T-cell (primary cell): Measurements from ENCODE around the gene ARHGEF16. TPM values are rescaled to one million over a fixed set of nuclear protein-coding genes. Genes with fewer than 3 reads are reported as not detected.

Source experiments
- ATAC-seq, 4 experiments: fragments of 200-7000 bp in 3 of 4; fragments of 150-1000 bp in 1 of 4; cut with Tn5 transposase; replicated peaks in 1 of 4; 1 replicate in 3 of 4; 2 replicates in 1 of 4; pipeline ENCODE4 v1.10.0; 2021; ENCODE audit warnings: moderate library complexity in 3 of 4, mild to moderate bottlenecking in 2 of 4, moderate number of reproducible peaks in 1 of 4
- CTCF ChIA-PET, 2 donors: fragments of 300-600 bp; sonication (Branson Sonifier 250); formaldehyde crosslinking; loops; one replicate each; lab custom pipeline; 2022; ENCODE audit warnings: antibody characterized with exemption in 2 of 2; lab: Charles Lee
- POLR2A ChIA-PET, 2 donors: fragments of 300-600 bp; sonication (Branson Sonifier 250); formaldehyde crosslinking; loops; one replicate each; lab custom pipeline; 2022; ENCODE audit warnings: antibody characterized with exemption in 2 of 2; lab: Charles Lee
- DNase-seq, 35 experiments: peaks; one replicate each; pipeline versions ENCODE4 v3.0.0 to v3.0.0-alpha.2; 2013 to 2023
- H3K27ac ChIP-seq: one replicate; pipeline ENCODE4 v1.5.1; 2013; ENCODE audit warnings: low read length
- H3K27me3 ChIP-seq, 2 experiments: replicated peaks in 1 of 2; 1 replicate in 1 of 2; 2 replicates in 1 of 2; pipeline versions ENCODE4 v1.6.1 to v1.7.0; 2013; ENCODE audit warnings: low read length in 1 of 2, mixed read lengths in 1 of 2; ENCODE audit not compliant: control insufficient read depth in 2 of 2, insufficient read depth in 2 of 2; ENCODE audit errors: extremely low read depth in 1 of 2
- H3K36me3 ChIP-seq, 2 donors: 1 replicate in 1 of 2; 2 replicates in 1 of 2; pipeline versions ENCODE4 v1.6.1 to v1.7.0; 2013; ENCODE audit warnings: low read length in 1 of 2; ENCODE audit not compliant: control insufficient read depth in 2 of 2, insufficient read depth in 1 of 2; ENCODE audit errors: extremely low read depth in 1 of 2
- H3K4me1 ChIP-seq, 2 experiments: 1 replicate in 1 of 2; 2 replicates in 1 of 2; pipeline versions ENCODE4 v1.6.1 to v1.7.0; 2013; ENCODE audit warnings: low read length in 2 of 2, mixed read lengths in 1 of 2; ENCODE audit not compliant: insufficient read depth in 2 of 2, control insufficient read depth in 1 of 2; ENCODE audit errors: extremely low read depth in 1 of 2
- H3K4me3 ChIP-seq, 2 donors: 1 replicate in 1 of 2; 2 replicates in 1 of 2; pipeline versions ENCODE4 v1.5.1 to v1.7.0; 2013; ENCODE audit warnings: mild to moderate bottlenecking in 2 of 2, low read length in 1 of 2, moderate library complexity in 1 of 2; ENCODE audit not compliant: control insufficient read depth in 1 of 2; ENCODE audit errors: extremely low read depth in 1 of 2
- H3K9me3 ChIP-seq: 2 replicates; pipeline ENCODE4 v1.7.0; 2013
- H3K27ac Mint-ChIP-seq, 2 donors: one replicate each; pipeline ENCODE4 v1.8.0; 2020 to 2021; ENCODE audit warnings: mild to moderate bottlenecking in 2 of 2, mixed read lengths in 2 of 2
- H3K27me3 Mint-ChIP-seq, 2 donors: one replicate each; pipeline ENCODE4 v1.8.0; 2021 to 2022; ENCODE audit warnings: mixed read lengths in 2 of 2
- H3K36me3 Mint-ChIP-seq: one replicate; pipeline ENCODE4 v1.8.0; 2021; ENCODE audit warnings: mixed read lengths
- H3K4me1 Mint-ChIP-seq, 3 donors: one replicate each; pipeline ENCODE4 v1.8.0; 2020 to 2022; ENCODE audit warnings: mixed read lengths in 3 of 3, mild to moderate bottlenecking in 1 of 3
- H3K4me3 Mint-ChIP-seq, 3 donors: one replicate each; pipeline ENCODE4 v1.8.0; 2020 to 2022; ENCODE audit warnings: mild to moderate bottlenecking in 3 of 3, mixed read lengths in 3 of 3, moderate library complexity in 3 of 3
- H3K9me3 Mint-ChIP-seq, 3 donors: one replicate each; pipeline ENCODE4 v1.8.0; 2020 to 2022; ENCODE audit warnings: mixed read lengths in 3 of 3
- WGBS: methylation state at CpG from one replicate; pipeline ENCODE4 v1.1.5; 2013; ENCODE audit warnings: missing lambda C conversion rate; ENCODE audit not compliant: insufficient coverage; 5-methylcytosine and 5-hydroxymethylcytosine counted together
- total RNA-seq, 35 experiments: library from RNA in 6 of 35; stranded (reverse) in 6 of 35; fragments of 120-200 nt in 1 of 35; gene quantifications; one replicate each; pipeline versions ENCODE4 v1.2.1 to v1.2.4 and lab custom pipeline; 2013 to 2026

The ARHGEF16 gene
- total RNA-seq, 5 donors from 2014 or later (not counting 1 experiment from before 2014, with no cell fraction given), result 0.22 to 0.44 (median 0.29) TPM; not detected in 1

DNA sequence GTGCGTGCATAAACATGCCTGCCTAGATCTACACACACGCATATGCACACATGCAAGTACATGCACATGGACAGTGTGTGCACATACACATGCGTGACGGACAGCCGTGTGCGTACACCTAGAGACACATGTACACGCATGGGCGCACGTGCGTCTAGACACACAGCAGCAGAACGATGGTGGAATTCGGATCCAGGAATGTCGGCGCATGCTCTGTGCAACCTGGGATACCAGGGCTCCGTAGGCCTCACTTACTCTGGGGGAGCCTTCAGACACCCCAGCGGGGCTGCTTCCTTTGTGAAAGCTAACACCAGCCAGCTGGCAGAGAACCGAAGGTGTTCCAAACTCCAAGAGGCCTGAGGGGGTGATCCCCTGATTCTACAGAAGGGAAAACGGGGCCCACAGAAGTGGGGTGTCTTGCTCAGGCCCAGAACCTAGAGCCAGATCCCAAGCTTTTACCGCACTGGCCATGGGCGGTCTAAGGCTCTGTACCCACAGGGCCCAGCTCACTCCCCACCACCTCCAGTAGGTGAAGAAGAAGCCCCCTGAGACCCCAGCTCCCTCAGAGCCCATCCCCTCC, 27.4 kb upstream of the ARHGEF16 start:
- WGBS, result 93% methylated on average over 16 of the region's 20 CpGs
- Mint-ChIP-seq H3K4me1 (peaks cover 0 to 4% (median 0%) of the 10 kb centered on the region in 3 donors), H3K27me3 (peaks cover 0 to 4% of the 10 kb centered on the region in 2 donors), H3K4me3 (no peak overlapping the region), H3K36me3 (no peaks in the 10 kb centered on the region), H3K9me3 (no peaks in the 10 kb centered on the region), H3K27ac (no peak overlapping the region)
- no peak for ATAC-seq
- ChIA-PET CTCF (no interaction called here), POLR2A (no interaction called here)
- Histone ChIP-seq H3K36me3 (no peaks in the 10 kb centered on the region), H3K27ac (no peak overlapping the region), H3K4me1 (peaks cover 0 to 6% of the 10 kb centered on the region in 2 experiments), H3K27me3 (peaks cover 0 to 27% of the 10 kb centered on the region in 2 experiments), H3K4me3 (no peak overlapping the region), H3K9me3 (no peaks in the 10 kb centered on the region)
- no peak for DNase-seq

GRCh38 chr1:3427711-3428704, 26.5 kb upstream of the ARHGEF16 start:
- H3K4me1 ChIP-seq, result peaks cover 0 to 6% of the 10 kb centered on the region in 2 experiments
- DNase-seq (no peak), ATAC-seq (no peak)
- ChIA-PET CTCF (no interaction called here), POLR2A (no interaction called here)
- no peaks in the 10 kb centered on the region for H3K9me3 Mint-ChIP-seq
- H3K36me3 ChIP-seq, result no peaks in the 10 kb centered on the region
- peaks cover 0 to 4% (median 0%) of the 10 kb centered on the region in 3 donors for H3K4me1 Mint-ChIP-seq
- H3K9me3 ChIP-seq, result no peaks in the 10 kb centered on the region
- H3K27me3 ChIP-seq, result peaks cover 0 to 23% of the 10 kb centered on the region in 2 experiments
- H3K4me3 ChIP-seq, result no peak overlapping the region
- WGBS, result 86% methylated on average over 33 of the region's 43 CpGs
- no peak overlapping the region for H3K27ac Mint-ChIP-seq
- no peak overlapping the region for H3K4me3 Mint-ChIP-seq
- no peak overlapping the region for H3K27ac ChIP-seq
- H3K36me3 Mint-ChIP-seq, result no peaks in the 10 kb centered on the region
- peaks cover 0 to 4% of the 10 kb centered on the region in 2 donors for H3K27me3 Mint-ChIP-seq

- Mint-ChIP-seq H3K27me3 (peaks cover 0 to 4% of the 10 kb centered on the region in 2 donors), H3K4me3 (no peak overlapping the region), H3K36me3 (no peaks in the 10 kb centered on the region), H3K4me1 (peaks cover 0 to 4% (median 0%) of the 10 kb centered on the region in 3 donors), H3K9me3 (no peaks in the 10 kb centered on the region), H3K27ac (no peak overlapping the region)
- Histone ChIP-seq H3K4me1 (peaks cover 0 to 6% of the 10 kb centered on the region in 2 experiments), H3K36me3 (no peaks in the 10 kb centered on the region), H3K4me3 (no peak overlapping the region), H3K9me3 (no peaks in the 10 kb centered on the region), H3K27ac (no peak overlapping the region), H3K27me3 (peaks cover 0 to 19% of the 10 kb centered on the region in 2 experiments)
- CTCF ChIA-PET, result no interaction called here
- DNase-seq (no peak), ATAC-seq (no peak)
- POLR2A ChIA-PET, result no interaction called here
- 83% methylated on average over 9 of the region's 9 CpGs for WGBS
These were observed 25.6 kb upstream of the ARHGEF16 start for GRCh38 chr1:3428899-3429298.

DNA sequence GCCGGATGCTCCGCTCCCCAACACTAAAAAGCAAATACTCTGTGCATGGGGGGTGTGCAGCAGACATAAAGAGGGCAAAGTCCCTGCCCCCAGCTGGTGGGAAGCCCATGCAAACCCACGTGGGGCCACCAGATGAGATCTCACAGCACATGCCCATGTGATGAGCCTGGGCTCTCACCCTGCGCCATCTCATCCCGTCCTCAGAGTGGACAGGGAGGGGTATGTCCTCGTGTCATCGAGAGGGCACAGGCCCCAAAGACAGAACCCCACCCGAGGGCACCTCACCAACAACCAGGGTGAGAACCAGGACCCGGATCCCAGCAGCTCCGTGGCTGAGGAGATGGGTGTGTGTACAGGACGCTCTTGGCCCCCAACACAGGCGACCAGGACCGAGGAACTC, 25.1 kb upstream of the ARHGEF16 start:
- Histone ChIP-seq H3K36me3 (no peaks in the 10 kb centered on the region), H3K9me3 (no peaks in the 10 kb centered on the region), H3K4me1 (peaks cover 0 to 6% of the 10 kb centered on the region in 2 experiments), H3K27me3 (peaks cover 0 to 16% of the 10 kb centered on the region in 2 experiments), H3K27ac (no peak overlapping the region), H3K4me3 (no peak overlapping the region)
- ChIA-PET CTCF (no interaction called here), POLR2A (no interaction called here)
- ATAC-seq, result no peak
- no peaks in the 10 kb centered on the region for H3K36me3 Mint-ChIP-seq
- H3K4me3 Mint-ChIP-seq, result no peak overlapping the region
- H3K9me3 Mint-ChIP-seq, result no peaks in the 10 kb centered on the region
- DNase-seq, result no peak
- peaks cover 0 to under 1% of the 10 kb centered on the region in 2 donors for H3K27me3 Mint-ChIP-seq
- peaks cover 0 to 2% (median 0%) of the 10 kb centered on the region in 3 donors for H3K4me1 Mint-ChIP-seq
- no peak overlapping the region for H3K27ac Mint-ChIP-seq
- 77% methylated on average over 5 of the region's 13 CpGs for WGBS

DNA sequence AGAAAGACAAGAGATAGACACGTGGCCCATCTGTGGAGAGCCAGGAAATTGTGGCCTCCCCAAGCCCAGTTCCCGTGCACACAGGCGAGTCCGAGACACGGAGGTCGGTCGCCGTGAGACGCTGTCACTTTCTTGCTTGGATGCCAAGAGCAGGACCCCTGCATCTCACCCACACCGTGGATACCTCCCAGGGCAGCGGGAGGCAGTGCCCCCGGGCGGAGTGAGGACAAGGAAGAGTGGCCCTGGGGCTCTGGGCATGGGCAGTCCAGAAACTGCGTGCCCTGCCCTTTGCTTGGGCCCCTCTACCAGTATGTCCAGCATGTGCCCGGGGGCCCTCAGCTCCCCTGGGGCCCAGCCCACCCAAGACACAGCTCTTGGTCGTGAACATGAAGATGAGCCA, 24.7 kb upstream of the ARHGEF16 start:
- Mint-ChIP-seq H3K27me3 (no peaks in the 10 kb centered on the region), H3K9me3 (no peaks in the 10 kb centered on the region), H3K4me3 (no peak overlapping the region), H3K36me3 (no peaks in the 10 kb centered on the region), H3K4me1 (no peaks in the 10 kb centered on the region), H3K27ac (no peak overlapping the region)
- ChIA-PET CTCF (no interaction called here), POLR2A (no interaction called here)
- no peak overlapping the region for H3K4me3 ChIP-seq
- DNase-seq (no peak), ATAC-seq (no peak)
- 87% methylated on average over 9 of the region's 16 CpGs for WGBS
- no peaks in the 10 kb centered on the region for H3K9me3 ChIP-seq
- H3K27ac ChIP-seq, result no peak overlapping the region
- H3K27me3 ChIP-seq, result peaks cover 0 to 11% of the 10 kb centered on the region in 2 experiments
- no peaks in the 10 kb centered on the region for H3K36me3 ChIP-seq
- peaks cover 0 to 2% of the 10 kb centered on the region in 2 experiments for H3K4me1 ChIP-seq

DNA sequence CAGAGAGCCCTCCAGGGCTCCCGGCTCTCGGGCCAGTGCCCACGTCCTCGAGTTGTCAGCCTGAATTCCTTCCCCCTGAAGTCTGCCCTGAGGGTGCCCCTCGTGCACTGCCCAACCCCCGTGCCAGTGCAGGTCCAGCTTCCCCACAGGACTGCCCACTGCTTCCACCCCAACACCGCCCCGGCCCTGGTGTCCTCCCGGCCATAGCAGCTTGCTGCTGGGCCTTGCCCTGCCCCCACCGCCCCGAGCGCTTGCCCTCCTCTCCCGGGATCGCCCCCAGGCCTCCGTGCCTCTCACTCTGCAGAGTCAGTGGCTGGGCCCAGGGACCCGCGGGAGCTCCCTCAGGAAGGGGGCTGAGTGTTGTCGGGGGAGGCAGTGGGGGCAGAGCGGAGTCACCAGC, 24.1 kb upstream of the ARHGEF16 start:
- ATAC-seq (no peak), DNase-seq (no peak)
- H3K9me3 ChIP-seq, result no peaks in the 10 kb centered on the region
- Mint-ChIP-seq H3K27me3 (no peaks in the 10 kb centered on the region), H3K9me3 (no peaks in the 10 kb centered on the region), H3K4me3 (no peak overlapping the region), H3K27ac (no peak overlapping the region), H3K4me1 (no peaks in the 10 kb centered on the region), H3K36me3 (no peaks in the 10 kb centered on the region)
- WGBS, result 87% methylated on average over 6 of the region's 19 CpGs
- H3K27me3 ChIP-seq, result peaks cover 0 to 10% of the 10 kb centered on the region in 2 experiments
- ChIA-PET POLR2A (no interaction called here), CTCF (no interaction called here)
- no peaks in the 10 kb centered on the region for H3K36me3 ChIP-seq
- H3K4me3 ChIP-seq, result no peak overlapping the region
- no peak overlapping the region for H3K27ac ChIP-seq
- H3K4me1 ChIP-seq, result no peaks in the 10 kb centered on the region
